Measurements from ENCODE around the gene GOLGA6L2.
"Not testable (repeated sequence)": the region's sequence is repeated elsewhere in the genome, so short reads cannot be mapped to it uniquely, and the experiment has no call there.

The GOLGA6L2 gene

GRCh38 chr15:23447107-23447500, at the start of gene GOLGA6L2:
GOLGA6L2 (minus strand) TSS chr15:23447243; CDS start chr15:23447181, 62 bp downstream.
- H3K4me3 ChIP-seq (ENCODE audit: low read depth, low read length) = no peak within 1 kb of the TSS

GRCh38 chr15:23484870-23485269, 37.8 kb upstream of the GOLGA6L2 start:
- no peak overlapping the region for H3K4me3 ChIP-seq (ENCODE audit: low read depth, low read length)

DNA sequence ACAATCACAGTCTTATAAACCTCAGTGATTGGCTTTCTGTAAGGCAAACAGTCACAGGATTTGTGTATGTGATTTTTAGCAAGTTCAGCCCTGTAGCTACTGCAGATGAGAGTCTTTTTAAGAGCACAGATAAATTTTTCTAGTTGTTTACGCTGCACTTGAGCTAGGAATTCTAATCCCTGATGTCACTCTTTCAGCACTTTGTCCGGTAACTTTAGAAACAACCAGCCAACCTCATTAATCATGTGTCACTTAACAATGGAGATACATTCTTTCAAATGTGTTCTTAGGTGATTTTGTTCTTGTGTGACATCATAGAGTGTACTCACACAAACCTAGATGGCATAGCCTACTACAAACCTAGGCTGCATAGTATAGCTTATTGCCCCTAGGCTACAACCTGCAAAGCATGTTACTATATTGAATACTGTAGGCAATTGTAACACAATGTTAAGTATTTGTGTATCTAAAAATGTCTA, 36.8 kb upstream of the GOLGA6L2 start:
- no peak overlapping the region for H3K4me3 ChIP-seq (ENCODE audit: low read depth, low read length)

DNA sequence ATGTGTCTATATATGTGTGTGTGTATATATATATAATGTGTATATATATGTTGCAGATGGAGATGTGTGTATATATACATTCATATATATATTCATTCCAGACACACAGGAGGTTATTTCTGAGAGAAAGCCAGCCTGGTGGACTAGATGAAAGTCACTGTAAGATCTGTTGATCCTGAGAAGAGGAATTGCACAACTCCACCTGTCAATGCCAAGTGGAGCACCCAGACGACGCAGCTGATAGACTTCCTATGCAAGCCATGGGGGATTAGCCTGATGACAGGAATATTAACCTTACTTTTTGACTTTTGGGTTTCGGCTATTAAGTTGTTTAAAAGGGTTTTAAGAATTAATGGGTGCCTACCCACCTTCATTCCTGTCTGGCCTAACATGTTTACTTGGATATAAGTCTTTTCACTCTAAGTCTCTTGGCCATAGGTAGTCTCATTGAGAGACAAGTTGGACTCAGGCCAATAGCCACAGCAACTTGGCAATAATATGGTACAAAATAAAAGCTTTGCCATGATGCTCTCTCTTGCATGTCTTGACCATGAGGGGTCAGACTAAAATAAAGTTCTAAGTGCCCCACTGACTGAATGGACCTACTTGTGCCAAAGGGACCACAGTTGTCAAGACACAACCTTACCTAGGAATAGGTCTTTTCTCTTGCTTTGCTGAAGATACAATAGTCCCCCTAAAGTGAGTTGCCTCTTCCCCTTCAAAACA, 35.9 kb upstream of the GOLGA6L2 start:
- no peak overlapping the region for H3K4me3 ChIP-seq (ENCODE audit: low read depth, low read length)

DNA sequence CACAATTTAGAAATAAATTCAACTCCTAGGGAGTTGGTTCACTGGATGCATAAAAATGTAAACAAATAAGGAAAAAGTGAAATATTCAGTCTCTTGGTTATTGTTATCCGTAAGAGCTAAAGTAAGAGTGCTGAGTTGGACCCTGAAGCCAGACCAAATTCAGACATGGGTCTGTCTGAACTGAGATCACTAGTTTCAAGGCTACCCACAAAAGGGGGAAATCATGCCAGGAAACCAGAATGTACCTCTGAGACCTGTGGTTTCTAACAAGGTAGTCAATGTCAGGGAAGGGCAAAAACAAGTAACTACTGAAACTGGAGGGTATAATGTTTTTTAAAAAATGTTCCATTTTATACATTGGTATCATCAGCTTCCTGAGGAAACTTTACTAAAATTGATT, 35.2 kb upstream of the GOLGA6L2 start:
- no peak overlapping the region for H3K4me3 ChIP-seq (ENCODE audit: low read depth, low read length)

- no peak overlapping the region for H3K4me3 ChIP-seq (ENCODE audit: low read depth, low read length)
These were observed 30.9 kb upstream of the GOLGA6L2 start for GRCh38 chr15:23477920-23478319.

GRCh38 chr15:23472678-23473077, 25.6 kb upstream of the GOLGA6L2 start:
- no peak overlapping the region for H3K4me3 ChIP-seq (ENCODE audit: low read depth, low read length)

- no peak overlapping the region for H3K4me3 ChIP-seq (ENCODE audit: low read depth, low read length)
These were observed 25.0 kb upstream of the GOLGA6L2 start for GRCh38 chr15:23472033-23472432.

GRCh38 chr15:23467110-23467600, 20.1 kb upstream of the GOLGA6L2 start:
- no peak overlapping the region for H3K4me3 ChIP-seq (ENCODE audit: low read depth, low read length)

DNA sequence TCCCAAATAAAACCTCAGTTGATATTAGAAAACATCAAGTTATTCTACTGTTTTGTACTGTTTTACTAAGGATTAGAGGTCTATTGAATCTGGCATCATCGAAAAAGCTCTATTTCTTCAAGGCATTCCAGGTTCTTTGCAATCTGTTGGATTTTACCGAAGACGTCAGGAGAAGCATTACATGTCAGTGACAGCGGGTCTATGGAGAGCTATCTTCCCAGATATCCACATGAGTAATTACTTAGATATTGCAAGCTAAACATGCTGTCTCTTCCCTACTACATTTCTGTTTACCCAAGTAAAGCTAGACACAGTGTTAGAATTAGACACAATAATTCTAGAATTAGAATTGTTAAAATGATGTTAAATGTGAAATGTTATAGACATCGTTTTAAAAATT, 10.8 kb upstream of the GOLGA6L2 start:
- H3K4me3 ChIP-seq (ENCODE audit: low read depth, low read length) = no peak overlapping the region

DNA sequence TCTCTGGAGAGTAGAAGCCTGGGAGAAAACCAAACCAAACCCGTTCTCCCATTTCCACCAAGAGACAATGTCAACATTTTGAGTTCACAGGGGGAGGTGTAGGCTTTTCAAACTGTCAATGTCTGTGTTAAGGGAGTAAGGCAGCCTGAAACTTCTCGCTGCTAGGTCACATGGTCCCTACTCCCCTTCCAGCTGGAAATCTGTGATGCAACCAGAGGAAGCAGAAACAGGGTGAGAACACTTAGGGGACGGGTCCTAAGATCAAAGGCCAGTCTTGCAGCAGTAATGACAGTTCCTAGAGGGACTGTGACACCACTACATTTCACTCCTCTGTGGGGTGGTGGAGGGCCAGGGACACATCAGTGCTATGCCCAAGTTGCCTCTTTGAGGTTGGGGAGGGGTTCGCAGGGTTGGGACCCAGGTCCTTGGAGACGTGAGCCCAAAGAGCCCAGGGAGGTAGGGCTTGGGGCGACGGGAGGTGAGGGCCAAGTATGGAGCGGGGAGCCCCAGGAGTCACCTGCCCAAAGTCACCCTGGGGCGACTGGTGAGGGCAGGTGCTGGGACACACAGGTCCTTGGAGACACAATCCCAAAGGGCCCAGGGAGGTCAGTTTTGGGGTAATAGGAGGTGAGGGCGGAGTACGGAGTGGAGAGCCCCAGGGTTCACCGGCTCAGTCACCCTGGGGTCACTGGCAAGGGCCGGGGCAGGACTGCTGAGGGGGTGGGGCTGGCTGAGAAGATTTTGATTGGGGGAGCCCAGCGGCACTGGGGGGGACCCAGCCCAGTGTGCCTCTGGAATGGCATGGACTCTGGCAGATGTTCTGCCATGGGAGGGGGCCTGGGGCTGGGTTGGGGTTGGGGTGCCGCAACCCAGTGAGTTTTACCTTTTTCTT, 582 bp downstream of the GOLGA6L2 start:
- H3K4me3 ChIP-seq (ENCODE audit: low read depth, low read length) = no peak overlapping the region

DNA sequence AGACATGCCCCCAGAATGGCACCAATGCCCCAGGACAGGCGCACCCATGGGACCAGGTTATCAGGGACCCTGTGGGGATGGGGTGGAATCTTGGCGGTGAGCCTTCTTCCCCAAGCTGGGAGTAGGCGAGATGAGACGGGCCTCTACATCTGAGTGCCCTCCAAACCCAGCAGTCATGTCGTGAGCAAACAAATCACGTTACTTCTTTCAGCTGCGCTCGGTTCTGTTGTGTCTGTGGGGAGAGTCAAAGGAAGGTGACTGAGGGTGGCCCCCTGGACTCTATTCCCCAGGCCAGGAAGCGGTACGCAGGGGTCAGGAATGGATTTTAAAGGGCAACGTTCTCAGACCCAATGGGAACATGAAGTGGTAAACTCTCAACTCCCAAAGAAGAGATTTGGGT, 2.8 kb downstream of the GOLGA6L2 start:
- H3K4me3 ChIP-seq (ENCODE audit: low read depth, low read length) = no peak overlapping the region

DNA sequence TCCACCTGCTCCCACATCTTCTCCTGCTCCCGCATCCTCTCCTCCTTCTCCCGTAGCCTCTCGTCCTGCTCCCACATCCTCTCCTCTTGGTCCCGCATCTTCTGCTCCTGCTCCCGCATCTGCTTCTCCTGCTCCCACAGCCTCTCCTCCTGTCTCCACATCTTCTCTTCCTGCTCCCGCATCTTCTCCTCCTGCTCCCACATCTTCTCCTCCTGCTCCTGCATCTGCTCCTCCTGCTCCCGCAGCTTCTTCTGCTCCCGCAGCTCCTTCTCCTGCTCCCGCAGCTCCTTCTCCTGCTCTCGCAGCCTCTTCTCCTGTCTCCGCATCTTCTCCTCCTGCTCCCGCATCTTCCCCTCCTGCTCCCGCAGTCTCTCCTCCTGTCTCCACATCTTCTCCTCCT, 5.8 kb downstream of the GOLGA6L2 start:
- no peak overlapping the region for H3K4me3 ChIP-seq (ENCODE audit: low read depth, low read length)

DNA sequence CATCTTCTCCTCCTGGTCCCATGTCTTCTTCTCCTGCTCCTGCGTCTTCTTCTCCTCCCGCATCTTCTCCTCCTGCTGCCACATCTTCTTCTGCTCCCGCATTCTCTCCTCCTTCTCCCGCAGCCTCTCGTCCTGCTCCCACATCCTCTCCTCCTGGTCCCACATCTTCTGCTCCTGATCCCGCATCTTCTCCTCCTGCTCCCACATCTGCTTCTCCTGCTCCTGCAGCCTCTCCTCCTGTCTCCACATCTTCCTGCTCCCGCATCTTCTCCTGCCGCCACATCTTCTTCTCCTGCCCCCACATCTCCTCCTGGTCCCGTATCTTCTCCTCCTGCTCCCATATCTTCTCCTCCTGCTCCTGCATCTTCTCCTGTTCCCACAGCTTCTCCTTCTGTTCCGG, 6.4 kb downstream of the GOLGA6L2 start:
- no peak overlapping the region for H3K4me3 ChIP-seq (ENCODE audit: low read depth, low read length)

GRCh38 chr15:23439513-23439912, 7.5 kb downstream of the GOLGA6L2 start:
- no peak overlapping the region for H3K4me3 ChIP-seq (ENCODE audit: low read depth, low read length)

GRCh38 chr15:23438816-23439466, 8.1 kb downstream of the GOLGA6L2 start:
- no peak overlapping the region for H3K4me3 ChIP-seq (ENCODE audit: low read depth, low read length)

DNA sequence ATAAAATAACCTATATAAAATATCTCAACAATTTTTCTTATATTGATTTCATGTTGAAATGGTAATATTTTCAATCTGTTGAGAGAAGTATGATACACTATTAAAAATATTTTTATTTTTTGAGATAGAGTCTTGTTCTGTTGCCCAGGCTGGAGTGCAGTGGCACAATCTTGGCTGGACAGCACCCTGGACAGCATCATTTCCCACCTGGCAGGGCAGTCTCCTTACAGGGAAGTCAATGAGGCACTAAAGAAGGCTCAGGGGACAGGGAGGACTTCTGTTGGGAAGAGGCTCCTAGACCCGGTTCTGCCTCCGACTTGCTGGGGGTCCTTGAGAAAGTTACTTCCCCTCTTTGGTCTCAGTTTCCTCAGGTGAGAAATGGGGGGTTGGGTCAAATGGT, 9.4 kb downstream of the GOLGA6L2 start:
- no peak overlapping the region for H3K4me3 ChIP-seq (ENCODE audit: low read depth, low read length)

GRCh38 chr15:23437146-23437545, 9.9 kb downstream of the GOLGA6L2 start:
- no peak overlapping the region for H3K4me3 ChIP-seq (ENCODE audit: low read depth, low read length)

GRCh38 chr15:23436421-23436820, 10.6 kb downstream of the GOLGA6L2 start:
- H3K4me3 ChIP-seq (ENCODE audit: low read depth, low read length) = no peak overlapping the region

GRCh38 chr15:23434699-23435098, 12.3 kb downstream of the GOLGA6L2 start:
- not testable (repeated sequence) for H3K4me3 ChIP-seq (ENCODE audit: low read depth, low read length)

- H3K4me3 ChIP-seq (ENCODE audit: low read depth, low read length) = not testable (repeated sequence)
These were observed 21.7 kb downstream of the GOLGA6L2 start for GRCh38 chr15:23425327-23425726.
